ENCODE measurements around the gene PHTF2.

PHTF2 gene

DNA sequence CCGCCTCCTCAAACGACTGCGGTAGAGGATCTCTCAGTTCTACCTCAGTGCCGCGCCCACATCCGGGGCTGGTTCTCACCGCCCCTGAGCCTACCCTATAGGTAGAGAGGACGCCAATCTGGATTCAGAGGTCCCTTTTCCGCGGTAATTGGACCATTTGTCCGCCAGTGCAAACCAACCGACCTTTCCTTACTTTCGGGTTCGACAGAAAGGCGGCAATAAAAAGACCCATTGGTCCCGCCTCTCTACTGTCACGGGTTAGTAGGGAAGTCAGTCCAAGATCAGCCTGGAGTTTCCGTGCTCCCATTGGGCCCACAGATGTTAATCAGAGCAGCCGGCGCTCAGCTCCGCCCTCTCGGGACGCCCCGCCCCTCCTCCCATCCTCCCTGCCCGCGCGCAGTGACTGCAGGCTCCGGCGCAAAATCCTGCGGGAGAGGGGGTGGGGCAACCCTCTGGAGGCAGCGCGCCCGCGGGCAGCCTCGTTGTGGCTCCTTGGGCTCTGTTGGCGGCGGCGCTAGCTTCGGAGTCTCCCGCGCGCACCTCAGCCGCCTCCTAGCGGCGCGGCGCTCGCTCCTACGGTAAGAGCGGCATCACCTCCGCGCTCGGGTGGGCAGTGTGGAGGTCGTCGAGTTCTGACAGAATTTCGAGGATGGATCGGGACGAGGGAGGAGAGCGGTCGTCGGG lies at the start of gene PHTF2, which contains the start of gene TMEM60 (continued):
- TF ChIP-seq, protein P1, sequence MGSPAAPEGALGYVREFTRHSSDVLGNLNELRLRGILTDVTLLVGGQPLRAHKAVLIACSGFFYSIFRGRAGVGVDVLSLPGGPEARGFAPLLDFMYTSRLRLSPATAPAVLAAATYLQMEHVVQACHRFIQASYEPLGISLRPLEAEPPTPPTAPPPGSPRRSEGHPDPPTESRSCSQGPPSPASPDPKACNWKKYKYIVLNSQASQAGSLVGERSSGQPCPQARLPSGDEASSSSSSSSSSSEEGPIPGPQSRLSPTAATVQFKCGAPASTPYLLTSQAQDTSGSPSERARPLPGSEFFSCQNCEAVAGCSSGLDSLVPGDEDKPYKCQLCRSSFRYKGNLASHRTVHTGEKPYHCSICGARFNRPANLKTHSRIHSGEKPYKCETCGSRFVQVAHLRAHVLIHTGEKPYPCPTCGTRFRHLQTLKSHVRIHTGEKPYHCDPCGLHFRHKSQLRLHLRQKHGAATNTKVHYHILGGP (tag by site-specific recombination; IDR thresholded peaks at IDR 0.05) = no peak
- TF ChIP-seq ZNF514 (tag by site-specific recombination; IDR thresholded peaks at IDR 0.05) (no peak), ZNF140 (tag by site-specific recombination; IDR thresholded peaks at IDR 0.05) (no peak), ZBTB17 (tag by site-specific recombination; IDR thresholded peaks at IDR 0.05) (0 out of 2 replicates have a peak, but pooled peaks have one; percentile 30), ZNF366 (tag by site-specific recombination; conservative IDR thresholded peaks at IDR 0.05) (peak; percentile 71), ZFP69B (tag by site-specific recombination; IDR thresholded peaks at IDR 0.05) (no peak), ZNF335 (tag by site-specific recombination; conservative IDR thresholded peaks at IDR 0.05) (no peak), ZNF24 (tag by site-specific recombination; IDR thresholded peaks at IDR 0.05) (0 out of 2 replicates have a peak, but pooled peaks have one; percentile 27), MZF1 (tag by site-specific recombination; IDR thresholded peaks at IDR 0.05; ENCODE audit: borderline replicate concordance) (no peak), SALL2 (tag by site-specific recombination; IDR thresholded peaks at IDR 0.05; ENCODE audit: borderline replicate concordance) (no peak), GLI4 (tag by site-specific recombination; IDR thresholded peaks at IDR 0.05) (no peak), ZNF354C (tag by site-specific recombination; IDR thresholded peaks at IDR 0.05; ENCODE audit: borderline replicate concordance, low read depth) (no peak), ZNF404 (tag by site-specific recombination; IDR thresholded peaks at IDR 0.05) (no peak), ZNF169 (tag by site-specific recombination; IDR thresholded peaks at IDR 0.05) (no peak), SP3 (tag by site-specific recombination; IDR thresholded peaks at IDR 0.05) (peak; percentile 97), ZNF549 (tag by site-specific recombination; IDR thresholded peaks at IDR 0.05) (no peak), ZNF843 (tag by site-specific recombination; IDR thresholded peaks at IDR 0.05) (peak; percentile 54; the same call in 1 of the 2 replicates), ZNF623 (tag by site-specific recombination; IDR thresholded peaks at IDR 0.05) (no peak), KLF1 (tag by site-specific recombination; IDR thresholded peaks at IDR 0.05) (no peak; the same call in 1 of the 2 replicates), ZNF114 (tag by site-specific recombination; IDR thresholded peaks at IDR 0.05) (no peak), GLI2 (tag by site-specific recombination; IDR thresholded peaks at IDR 0.05; ENCODE audit: borderline replicate concordance, low read depth) (no peak)
- TF ChIP-seq, protein P2, sequence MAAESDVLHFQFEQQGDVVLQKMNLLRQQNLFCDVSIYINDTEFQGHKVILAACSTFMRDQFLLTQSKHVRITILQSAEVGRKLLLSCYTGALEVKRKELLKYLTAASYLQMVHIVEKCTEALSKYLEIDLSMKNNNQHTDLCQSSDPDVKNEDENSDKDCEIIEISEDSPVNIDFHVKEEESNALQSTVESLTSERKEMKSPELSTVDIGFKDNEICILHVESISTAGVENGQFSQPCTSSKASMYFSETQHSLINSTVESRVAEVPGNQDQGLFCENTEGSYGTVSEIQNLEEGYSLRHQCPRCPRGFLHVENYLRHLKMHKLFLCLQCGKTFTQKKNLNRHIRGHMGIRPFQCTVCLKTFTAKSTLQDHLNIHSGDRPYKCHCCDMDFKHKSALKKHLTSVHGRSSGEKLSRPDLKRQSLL (tag by site-specific recombination; IDR thresholded peaks at IDR 0.05) = peak; percentile 77; the same call in 1 of the 2 replicates
- TF ChIP-seq, protein P3, sequence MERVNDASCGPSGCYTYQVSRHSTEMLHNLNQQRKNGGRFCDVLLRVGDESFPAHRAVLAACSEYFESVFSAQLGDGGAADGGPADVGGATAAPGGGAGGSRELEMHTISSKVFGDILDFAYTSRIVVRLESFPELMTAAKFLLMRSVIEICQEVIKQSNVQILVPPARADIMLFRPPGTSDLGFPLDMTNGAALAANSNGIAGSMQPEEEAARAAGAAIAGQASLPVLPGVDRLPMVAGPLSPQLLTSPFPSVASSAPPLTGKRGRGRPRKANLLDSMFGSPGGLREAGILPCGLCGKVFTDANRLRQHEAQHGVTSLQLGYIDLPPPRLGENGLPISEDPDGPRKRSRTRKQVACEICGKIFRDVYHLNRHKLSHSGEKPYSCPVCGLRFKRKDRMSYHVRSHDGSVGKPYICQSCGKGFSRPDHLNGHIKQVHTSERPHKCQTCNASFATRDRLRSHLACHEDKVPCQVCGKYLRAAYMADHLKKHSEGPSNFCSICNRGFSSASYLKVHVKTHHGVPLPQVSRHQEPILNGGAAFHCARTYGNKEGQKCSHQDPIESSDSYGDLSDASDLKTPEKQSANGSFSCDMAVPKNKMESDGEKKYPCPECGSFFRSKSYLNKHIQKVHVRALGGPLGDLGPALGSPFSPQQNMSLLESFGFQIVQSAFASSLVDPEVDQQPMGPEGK (tag by site-specific recombination; IDR thresholded peaks at IDR 0.05) = no peak
- TF ChIP-seq, protein P4, sequence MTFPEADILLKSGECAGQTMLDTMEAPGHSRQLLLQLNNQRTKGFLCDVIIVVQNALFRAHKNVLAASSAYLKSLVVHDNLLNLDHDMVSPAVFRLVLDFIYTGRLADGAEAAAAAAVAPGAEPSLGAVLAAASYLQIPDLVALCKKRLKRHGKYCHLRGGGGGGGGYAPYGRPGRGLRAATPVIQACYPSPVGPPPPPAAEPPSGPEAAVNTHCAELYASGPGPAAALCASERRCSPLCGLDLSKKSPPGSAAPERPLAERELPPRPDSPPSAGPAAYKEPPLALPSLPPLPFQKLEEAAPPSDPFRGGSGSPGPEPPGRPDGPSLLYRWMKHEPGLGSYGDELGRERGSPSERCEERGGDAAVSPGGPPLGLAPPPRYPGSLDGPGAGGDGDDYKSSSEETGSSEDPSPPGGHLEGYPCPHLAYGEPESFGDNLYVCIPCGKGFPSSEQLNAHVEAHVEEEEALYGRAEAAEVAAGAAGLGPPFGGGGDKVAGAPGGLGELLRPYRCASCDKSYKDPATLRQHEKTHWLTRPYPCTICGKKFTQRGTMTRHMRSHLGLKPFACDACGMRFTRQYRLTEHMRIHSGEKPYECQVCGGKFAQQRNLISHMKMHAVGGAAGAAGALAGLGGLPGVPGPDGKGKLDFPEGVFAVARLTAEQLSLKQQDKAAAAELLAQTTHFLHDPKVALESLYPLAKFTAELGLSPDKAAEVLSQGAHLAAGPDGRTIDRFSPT (tag by site-specific recombination; IDR thresholded peaks at IDR 0.05) = peak; percentile 91
- TF ChIP-seq, protein P5, sequence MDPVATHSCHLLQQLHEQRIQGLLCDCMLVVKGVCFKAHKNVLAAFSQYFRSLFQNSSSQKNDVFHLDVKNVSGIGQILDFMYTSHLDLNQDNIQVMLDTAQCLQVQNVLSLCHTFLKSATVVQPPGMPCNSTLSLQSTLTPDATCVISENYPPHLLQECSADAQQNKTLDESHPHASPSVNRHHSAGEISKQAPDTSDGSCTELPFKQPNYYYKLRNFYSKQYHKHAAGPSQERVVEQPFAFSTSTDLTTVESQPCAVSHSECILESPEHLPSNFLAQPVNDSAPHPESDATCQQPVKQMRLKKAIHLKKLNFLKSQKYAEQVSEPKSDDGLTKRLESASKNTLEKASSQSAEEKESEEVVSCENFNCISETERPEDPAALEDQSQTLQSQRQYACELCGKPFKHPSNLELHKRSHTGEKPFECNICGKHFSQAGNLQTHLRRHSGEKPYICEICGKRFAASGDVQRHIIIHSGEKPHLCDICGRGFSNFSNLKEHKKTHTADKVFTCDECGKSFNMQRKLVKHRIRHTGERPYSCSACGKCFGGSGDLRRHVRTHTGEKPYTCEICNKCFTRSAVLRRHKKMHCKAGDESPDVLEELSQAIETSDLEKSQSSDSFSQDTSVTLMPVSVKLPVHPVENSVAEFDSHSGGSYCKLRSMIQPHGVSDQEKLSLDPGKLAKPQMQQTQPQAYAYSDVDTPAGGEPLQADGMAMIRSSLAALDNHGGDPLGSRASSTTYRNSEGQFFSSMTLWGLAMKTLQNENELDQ (tag by site-specific recombination; IDR thresholded peaks at IDR 0.05; ENCODE audit: low read depth) = no peak
- TF ChIP-seq, protein P6, sequence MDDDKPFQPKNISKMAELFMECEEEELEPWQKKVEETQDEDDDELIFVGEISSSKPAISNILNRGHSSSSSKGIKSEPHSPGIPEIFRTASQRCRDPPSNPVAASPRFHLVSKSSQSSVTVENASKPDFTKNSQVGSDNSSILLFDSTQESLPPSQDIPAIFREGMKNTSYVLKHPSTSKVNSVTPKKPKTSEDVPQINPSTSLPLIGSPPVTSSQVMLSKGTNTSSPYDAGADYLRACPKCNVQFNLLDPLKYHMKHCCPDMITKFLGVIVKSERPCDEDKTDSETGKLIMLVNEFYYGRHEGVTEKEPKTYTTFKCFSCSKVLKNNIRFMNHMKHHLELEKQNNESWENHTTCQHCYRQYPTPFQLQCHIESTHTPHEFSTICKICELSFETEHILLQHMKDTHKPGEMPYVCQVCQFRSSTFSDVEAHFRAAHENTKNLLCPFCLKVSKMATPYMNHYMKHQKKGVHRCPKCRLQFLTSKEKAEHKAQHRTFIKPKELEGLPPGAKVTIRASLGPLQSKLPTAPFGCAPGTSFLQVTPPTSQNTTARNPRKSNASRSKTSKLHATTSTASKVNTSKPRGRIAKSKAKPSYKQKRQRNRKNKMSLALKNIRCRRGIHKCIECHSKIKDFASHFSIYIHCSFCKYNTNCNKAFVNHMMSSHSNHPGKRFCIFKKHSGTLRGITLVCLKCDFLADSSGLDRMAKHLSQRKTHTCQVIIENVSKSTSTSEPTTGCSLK (tag by site-specific recombination; IDR thresholded peaks at IDR 0.05) = no peak
- TF ChIP-seq, protein P7, sequence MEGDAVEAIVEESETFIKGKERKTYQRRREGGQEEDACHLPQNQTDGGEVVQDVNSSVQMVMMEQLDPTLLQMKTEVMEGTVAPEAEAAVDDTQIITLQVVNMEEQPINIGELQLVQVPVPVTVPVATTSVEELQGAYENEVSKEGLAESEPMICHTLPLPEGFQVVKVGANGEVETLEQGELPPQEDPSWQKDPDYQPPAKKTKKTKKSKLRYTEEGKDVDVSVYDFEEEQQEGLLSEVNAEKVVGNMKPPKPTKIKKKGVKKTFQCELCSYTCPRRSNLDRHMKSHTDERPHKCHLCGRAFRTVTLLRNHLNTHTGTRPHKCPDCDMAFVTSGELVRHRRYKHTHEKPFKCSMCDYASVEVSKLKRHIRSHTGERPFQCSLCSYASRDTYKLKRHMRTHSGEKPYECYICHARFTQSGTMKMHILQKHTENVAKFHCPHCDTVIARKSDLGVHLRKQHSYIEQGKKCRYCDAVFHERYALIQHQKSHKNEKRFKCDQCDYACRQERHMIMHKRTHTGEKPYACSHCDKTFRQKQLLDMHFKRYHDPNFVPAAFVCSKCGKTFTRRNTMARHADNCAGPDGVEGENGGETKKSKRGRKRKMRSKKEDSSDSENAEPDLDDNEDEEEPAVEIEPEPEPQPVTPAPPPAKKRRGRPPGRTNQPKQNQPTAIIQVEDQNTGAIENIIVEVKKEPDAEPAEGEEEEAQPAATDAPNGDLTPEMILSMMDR (tag by site-specific recombination; IDR thresholded peaks at IDR 0.05) = peak; percentile 95
